Measurements from ENCODE around the gene IFRD1. TPM values are rescaled to one million over a fixed set of nuclear protein-coding genes. Genes with fewer than 3 reads are reported as not detected.
A peak's percentile ranks its signal among the peaks of the same experiment; 100 is the strongest.

Gene IFRD1
- total and polyA plus RNA-seq, 8 donors = 44.7 to 141 (median 72.6) TPM

DNA sequence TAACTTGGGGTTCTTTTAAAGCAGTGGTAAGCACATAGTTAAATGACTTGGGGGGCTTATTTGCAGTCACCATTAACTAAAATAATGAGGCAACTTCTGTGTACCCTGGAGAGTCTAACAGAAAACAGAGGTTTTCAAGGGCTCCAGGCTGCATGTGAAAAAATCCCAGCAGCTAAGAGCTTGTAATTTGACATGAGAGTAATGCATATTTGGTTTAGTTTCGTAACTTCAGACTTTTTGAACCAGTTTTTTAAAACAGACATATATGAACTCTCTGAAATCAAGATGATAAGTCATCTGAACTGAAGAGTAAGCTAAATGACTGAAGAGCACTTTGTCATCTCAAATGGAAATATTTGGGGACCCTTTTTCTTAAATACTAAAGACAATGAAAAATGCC is 40.2 kb upstream of the IFRD1 start:
- DNase-seq (no peak), FAIRE-seq (no peak), ATAC-seq (no peak)
- no peaks in the 10 kb centered on the region for H3K9me3 ChIP-seq
- H3K27ac ChIP-seq = no peak overlapping the region
- H3K36me3 ChIP-seq = no peaks in the 10 kb centered on the region
- intact Hi-C loops (cut with DNase I) = loop anchor here in 1 of 3 donors (10.0 kb wide), 1 partner anchor 85 kb away; no protein-coding TSS in a partner anchor
- no peaks in the 10 kb centered on the region for H3K27me3 ChIP-seq
- TF ChIP-seq, protein P1, sequence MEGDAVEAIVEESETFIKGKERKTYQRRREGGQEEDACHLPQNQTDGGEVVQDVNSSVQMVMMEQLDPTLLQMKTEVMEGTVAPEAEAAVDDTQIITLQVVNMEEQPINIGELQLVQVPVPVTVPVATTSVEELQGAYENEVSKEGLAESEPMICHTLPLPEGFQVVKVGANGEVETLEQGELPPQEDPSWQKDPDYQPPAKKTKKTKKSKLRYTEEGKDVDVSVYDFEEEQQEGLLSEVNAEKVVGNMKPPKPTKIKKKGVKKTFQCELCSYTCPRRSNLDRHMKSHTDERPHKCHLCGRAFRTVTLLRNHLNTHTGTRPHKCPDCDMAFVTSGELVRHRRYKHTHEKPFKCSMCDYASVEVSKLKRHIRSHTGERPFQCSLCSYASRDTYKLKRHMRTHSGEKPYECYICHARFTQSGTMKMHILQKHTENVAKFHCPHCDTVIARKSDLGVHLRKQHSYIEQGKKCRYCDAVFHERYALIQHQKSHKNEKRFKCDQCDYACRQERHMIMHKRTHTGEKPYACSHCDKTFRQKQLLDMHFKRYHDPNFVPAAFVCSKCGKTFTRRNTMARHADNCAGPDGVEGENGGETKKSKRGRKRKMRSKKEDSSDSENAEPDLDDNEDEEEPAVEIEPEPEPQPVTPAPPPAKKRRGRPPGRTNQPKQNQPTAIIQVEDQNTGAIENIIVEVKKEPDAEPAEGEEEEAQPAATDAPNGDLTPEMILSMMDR (IDR thresholded peaks at IDR 0.05) = no peak
- H3K4me3 ChIP-seq = no peak overlapping the region
- 76 to 87% methylated on average over 1 of the region's 1 CpG for WGBS, 2 donors
- H3K4me1 ChIP-seq = peaks cover 0 to 7% (median 0%) of the 10 kb centered on the region in 3 donors

DNA sequence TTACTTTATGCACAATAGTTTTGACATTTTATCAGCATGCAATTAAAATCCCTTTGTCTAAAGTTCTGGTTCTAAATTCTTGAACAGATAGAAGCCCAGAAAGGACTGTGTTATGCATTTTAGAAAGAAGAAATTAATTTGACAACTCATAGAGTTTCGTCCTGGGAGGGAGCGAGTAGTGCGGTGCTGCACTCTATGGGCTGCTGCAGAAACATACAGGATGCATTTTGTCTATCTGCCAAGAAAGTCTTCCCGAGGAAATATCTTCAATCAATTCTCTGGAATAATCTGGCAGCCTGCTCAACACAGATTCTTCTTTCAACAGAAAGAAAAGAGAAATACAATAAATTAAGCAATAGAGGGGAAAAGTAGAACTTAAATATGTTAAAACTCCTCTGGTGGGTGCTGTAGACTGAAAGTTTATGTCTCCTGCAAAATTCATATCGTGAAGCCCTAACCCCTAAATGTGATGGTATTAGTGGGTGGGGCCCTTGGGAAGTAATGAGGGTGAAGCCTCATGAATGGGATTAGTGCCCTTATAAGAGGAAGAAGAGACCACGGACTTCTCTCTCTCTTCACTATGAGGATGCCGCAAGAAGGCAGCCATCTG is 39.0 kb upstream of the IFRD1 start:
- peak; percentile 23 for FAIRE-seq
- TF ChIP-seq, protein P1 (IDR thresholded peaks at IDR 0.05) = peak in 3 of 4 donors; percentile 19 to 31 (median 27)
- ATAC-seq = peak; percentile 65 to 89 (median 80)
- DNase-seq = peak in 1 of 6 donors; percentile 11
- Histone ChIP-seq H3K27ac (no peak overlapping the region), H3K27me3 (no peaks in the 10 kb centered on the region), H3K9me3 (no peaks in the 10 kb centered on the region), H3K4me3 (no peak overlapping the region), H3K4me1 (peaks cover 0 to 7% (median 0%) of the 10 kb centered on the region in 3 donors), H3K36me3 (no peaks in the 10 kb centered on the region)
- 32 to 34% methylated on average over 7 of the region's 7 CpGs for whole genome bisulfite sequencing, 2 donors
- intact Hi-C loops (cut with DNase I) = loop anchor here in 1 of 3 donors (10.0 kb wide), 1 partner anchor 84 kb away; no protein-coding TSS in a partner anchor

DNA sequence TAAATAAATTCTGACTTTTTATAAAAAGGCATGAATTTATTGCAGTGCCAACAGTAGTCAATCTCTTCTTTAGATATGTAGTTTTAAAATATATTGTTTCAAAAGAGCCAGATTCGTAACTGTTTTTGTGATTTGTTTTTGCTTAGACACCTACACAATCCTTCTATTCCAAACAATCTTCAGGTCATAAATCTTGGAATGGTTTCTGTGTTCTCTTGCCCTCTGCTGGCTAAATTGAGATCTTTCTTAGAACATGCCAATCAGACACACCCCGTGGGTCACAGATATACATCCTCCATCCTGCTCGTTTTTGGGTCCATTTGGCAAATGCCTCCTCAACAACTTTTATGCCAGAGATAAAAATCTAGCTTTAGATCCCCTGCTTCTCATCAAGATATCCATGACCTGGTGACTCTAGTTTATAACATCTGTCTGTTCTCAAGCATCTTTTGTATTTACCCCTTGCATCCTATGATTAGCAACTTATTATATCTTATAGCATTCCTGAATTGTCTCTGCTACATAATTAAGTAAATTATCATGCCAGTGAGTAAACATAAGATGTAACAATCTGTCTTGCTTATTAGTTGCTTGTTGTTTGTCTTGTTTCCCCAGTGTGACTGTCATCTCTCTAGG is 35.3 kb upstream of the IFRD1 start:
- no peak for DNase-seq
- no peak overlapping the region for H3K4me3 ChIP-seq
- H3K4me1 ChIP-seq = peaks cover 0 to 7% (median 0%) of the 10 kb centered on the region in 3 donors
- WGBS, 2 donors = 2 to 5% methylated on average over 3 of the region's 3 CpGs
- intact Hi-C loops (cut with DNase I) = loop anchor here in 1 of 3 donors (10.0 kb wide), 1 partner anchor 80 kb away; no protein-coding TSS in a partner anchor
- H3K9me3 ChIP-seq = no peaks in the 10 kb centered on the region
- peak; percentile 77 to 91 (median 88) for ATAC-seq
- no peak overlapping the region for H3K27ac ChIP-seq
- TF ChIP-seq, protein P1 (IDR thresholded peaks at IDR 0.05) = peak in 3 of 4 donors; percentile 17 to 43 (median 41)
- no peaks in the 10 kb centered on the region for H3K27me3 ChIP-seq
- no peak for FAIRE-seq
- H3K36me3 ChIP-seq = no peaks in the 10 kb centered on the region

DNA sequence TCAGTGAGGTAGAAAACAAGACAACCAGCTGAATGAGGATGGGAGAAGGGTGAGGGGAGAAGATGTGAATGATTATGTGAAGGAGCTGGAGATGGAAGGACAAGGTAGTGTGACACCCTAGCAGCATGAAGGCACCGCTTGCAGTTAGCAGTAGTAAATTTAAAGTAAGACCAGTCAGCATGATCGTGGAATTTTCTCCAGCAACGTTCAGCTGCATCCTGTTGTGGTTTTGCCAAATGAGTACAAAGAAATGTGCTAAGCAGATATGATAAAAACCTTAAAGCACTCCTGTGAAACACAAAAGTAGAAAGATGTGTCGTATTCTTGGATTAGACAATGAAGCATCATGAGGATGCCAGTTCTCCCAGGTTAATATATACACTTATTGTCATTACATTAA is 34.1 kb upstream of the IFRD1 start:
- 65 to 71% methylated on average over 4 of the region's 4 CpGs for WGBS, 2 donors
- TF ChIP-seq, protein P1 (IDR thresholded peaks at IDR 0.05) = no peak
- ATAC-seq (no peak), FAIRE-seq (no peak), DNase-seq (no peak)
- Histone ChIP-seq H3K27me3 (no peaks in the 10 kb centered on the region), H3K4me1 (peaks cover 0 to 4% (median 0%) of the 10 kb centered on the region in 3 donors), H3K27ac (no peak overlapping the region), H3K9me3 (no peaks in the 10 kb centered on the region), H3K36me3 (no peaks in the 10 kb centered on the region), H3K4me3 (no peak overlapping the region)
- intact Hi-C loops (cut with DNase I) = loop anchor here in 1 of 3 donors (10.0 kb wide), 1 partner anchor 79 kb away; no protein-coding TSS in a partner anchor
